Adipose tissue (tissue), 3 donors: ENCODE measurements around the gene TIMP2. TPM values are rescaled to one million over a fixed set of nuclear protein-coding genes. Genes with fewer than 3 reads are reported as not detected.
A peak's percentile ranks its signal among the peaks of the same experiment; 100 is the strongest.

ENCODE experiments used
- H3K27ac ChIP-seq: one replicate; pipeline ENCODE4 v1.5.1; 2013; ENCODE audit warnings: low read depth, low read length
- WGBS, 3 donors: extraction: QIAGEN DNeasy Blood & Tissue Kit; methylation state at CpG; one replicate each; pipeline ENCODE4 v1.1.7; 2013; 5-methylcytosine and 5-hydroxymethylcytosine counted together
- polyA plus RNA-seq, 3 donors: library from polyadenylated mRNA; stranded (reverse); fragments of 200-250 nt; gene quantifications; one replicate each; pipeline ENCODE4 v1.2.3, GENCODE V29; 2013
- donor health status: healthy with polysubstance abuse.
- donor health status: Bipolar disorder and iron deficiency.
- donor health status: healthy.

Gene TIMP2
- polyA plus RNA-seq, 3 donors: 37.2 to 127 (median 122) TPM

- no peak overlapping the region for H3K27ac ChIP-seq
- WGBS, 3 donors: 66 to 71% (median 68%) methylated on average over 17 of the region's 17 CpGs
These were observed 62.8 kb downstream of the TIMP2 start for GRCh38 chr17:78862073-78863023.

DNA sequence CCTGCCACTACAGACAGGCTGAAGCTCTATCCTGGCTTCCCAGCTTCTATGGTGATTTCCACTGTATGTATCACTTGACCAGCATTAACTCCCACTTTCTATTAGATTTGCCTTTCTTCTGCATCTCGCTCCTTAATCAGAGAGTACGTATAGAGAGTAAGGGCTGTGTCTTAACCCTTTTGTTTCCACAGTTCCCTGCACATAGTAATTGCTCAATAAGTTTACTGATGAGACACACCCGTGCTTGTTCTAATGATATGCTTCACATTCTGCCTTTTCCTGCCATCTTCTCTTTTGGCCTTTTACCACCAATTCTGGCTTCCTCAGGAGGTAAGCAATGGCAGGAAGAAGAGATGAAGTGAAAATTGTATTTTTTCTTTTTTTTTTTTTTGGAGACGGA is 64.0 kb downstream of the TIMP2 start:
- H3K27ac ChIP-seq: no peak overlapping the region
- WGBS, 3 donors: 85 to 93% (median 90%) methylated on average over 4 of the region's 4 CpGs

DNA sequence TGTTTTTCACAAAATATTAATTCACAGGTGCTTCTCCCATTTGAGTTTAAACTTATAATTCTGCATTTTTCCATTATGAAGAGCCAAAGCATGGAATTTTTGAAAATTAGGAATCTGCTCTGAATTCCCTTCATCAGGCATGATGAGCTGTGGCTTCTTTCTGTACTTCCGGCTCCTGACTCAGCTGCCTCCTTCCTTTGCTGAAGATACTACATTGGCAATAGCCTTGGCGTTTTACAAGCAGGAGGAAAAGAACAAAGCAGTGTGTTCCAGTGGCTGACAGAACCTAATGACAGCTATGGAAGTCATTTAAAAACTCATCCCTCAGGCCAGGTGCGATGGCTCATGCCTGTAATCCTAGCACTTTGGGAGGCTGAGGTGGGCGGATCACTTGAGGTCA is 66.1 kb downstream of the TIMP2 start:
- 82 to 91% (median 86%) methylated on average over 4 of the region's 4 CpGs for WGBS, 3 donors
- H3K27ac ChIP-seq: no peak overlapping the region

- 93 to 95% (median 94%) methylated on average over 14 of the region's 14 CpGs for WGBS, 3 donors
- H3K27ac ChIP-seq: no peak overlapping the region
These were observed 67.9 kb downstream of the TIMP2 start for GRCh38 chr17:78857266-78857665.

GRCh38 chr17:78855561-78856165 is 69.5 kb downstream of the TIMP2 start:
- H3K27ac ChIP-seq: no peak overlapping the region
- WGBS, 3 donors: 94 to 97% (median 95%) methylated on average over 25 of the region's 25 CpGs

DNA sequence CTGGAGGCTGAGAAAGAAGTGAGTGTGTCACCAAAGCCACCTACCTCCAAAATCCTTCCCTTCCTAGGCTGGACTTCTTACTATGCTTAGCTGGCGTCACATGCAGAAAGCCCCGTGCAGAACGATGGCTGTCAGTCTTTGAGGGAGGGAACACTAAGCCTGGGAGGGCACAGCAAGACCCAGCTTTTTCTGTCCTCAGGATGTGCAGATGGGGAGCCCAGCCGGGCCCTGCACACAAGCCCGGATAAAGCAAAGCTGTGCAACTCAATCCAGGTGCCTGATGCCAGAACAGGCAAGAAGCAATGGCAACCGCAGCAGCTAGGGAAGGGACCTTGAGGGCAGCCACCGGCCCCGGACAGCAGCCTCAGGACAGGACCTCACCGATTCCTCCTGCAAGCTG is 70.7 kb downstream of the TIMP2 start:
- no peak overlapping the region for H3K27ac ChIP-seq
- WGBS, 3 donors: 77 to 85% (median 85%) methylated on average over 8 to 9 of the region's 9 CpGs

GRCh38 chr17:78853926-78854394 is 71.2 kb downstream of the TIMP2 start:
- WGBS, 3 donors: 64 to 71% (median 71%) methylated on average over 11 of the region's 11 CpGs
- H3K27ac ChIP-seq: no peak overlapping the region

DNA sequence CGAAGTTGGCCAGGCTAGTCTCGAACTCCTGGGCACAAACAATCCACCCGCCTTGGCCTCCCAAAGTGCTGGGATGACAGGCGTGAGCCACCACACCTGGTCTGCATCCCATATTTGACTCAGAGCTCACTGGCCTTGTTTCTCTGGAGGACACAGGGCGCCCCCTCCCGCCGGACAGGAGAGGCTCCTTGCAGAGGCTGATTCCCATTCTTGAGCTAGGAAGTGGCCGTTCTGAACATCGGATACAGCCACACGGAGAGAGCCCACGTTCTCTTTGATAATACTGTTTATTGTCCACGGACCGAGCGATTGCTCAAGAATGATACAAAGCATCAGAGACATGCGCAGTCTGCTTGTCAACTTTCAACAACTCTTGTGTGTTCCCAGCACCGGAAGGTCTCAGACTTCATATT is 72.5 kb downstream of the TIMP2 start:
- WGBS, 3 donors: 79 to 85% (median 83%) methylated on average over 16 of the region's 16 CpGs
- H3K27ac ChIP-seq: no peak overlapping the region

- WGBS, 3 donors: 85 to 95% (median 92%) methylated on average over 5 of the region's 5 CpGs
These were observed 76.2 kb downstream of the TIMP2 start for GRCh38 chr17:78849026-78849425.

DNA sequence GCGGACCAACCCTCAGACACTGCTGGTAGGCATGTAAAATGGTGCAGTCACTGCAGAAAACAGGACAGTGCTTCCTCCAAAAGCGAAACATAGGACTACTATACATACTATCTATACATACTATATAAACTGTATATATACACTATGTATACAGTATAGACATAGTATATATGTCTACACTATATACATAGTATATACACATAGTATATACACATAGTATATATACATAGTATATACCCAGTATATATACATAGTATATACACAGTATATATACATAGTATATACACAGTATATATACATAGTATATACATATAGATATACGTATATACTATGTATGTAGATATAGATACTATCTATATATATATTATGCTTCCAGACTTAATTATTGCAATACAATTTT is 78.1 kb downstream of the TIMP2 start:
- WGBS, 3 donors: 91 to 96% (median 95%) methylated on average over 3 of the region's 3 CpGs
- no peak overlapping the region for H3K27ac ChIP-seq

More at GRCh38 chr17:78849026-78849425, 76.2 kb downstream of the TIMP2 start:
- no peak overlapping the region for H3K27ac ChIP-seq

DNA sequence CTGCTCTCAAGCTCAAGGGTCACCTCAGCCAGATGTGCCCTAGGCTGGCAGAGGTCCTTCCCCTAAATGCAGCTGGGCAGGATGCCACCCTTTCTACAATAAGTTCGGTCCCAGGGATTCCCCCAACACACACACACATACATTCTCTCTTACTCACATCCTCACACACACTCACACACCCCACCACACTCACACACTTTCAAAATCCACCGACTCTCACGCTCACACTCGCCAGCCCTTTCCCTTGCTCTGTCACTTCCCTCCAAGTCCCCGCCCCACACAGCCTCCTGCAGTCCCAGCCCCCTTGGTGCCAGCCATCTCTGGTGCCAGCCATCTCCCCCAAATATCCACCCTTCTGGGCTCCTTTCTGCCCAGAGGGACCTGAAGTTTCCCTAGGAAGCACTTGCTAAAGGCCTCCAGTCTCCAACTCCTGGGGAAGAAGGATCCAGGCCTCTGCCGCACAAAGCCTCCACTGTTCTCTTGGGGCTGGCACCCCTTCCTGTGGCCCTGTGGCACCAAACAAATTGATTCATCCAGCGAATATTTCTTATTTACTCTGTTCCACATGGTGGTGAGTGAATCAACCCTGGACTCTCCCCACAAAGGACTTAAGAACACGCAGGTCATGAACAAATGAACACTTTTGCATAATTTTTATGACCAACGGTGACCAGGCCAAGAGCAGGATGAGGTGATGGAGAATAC is 80.7 kb downstream of the TIMP2 start:
- WGBS, 3 donors: 64 to 75% (median 66%) methylated on average over 9 of the region's 9 CpGs
- H3K27ac ChIP-seq: no peak overlapping the region

DNA sequence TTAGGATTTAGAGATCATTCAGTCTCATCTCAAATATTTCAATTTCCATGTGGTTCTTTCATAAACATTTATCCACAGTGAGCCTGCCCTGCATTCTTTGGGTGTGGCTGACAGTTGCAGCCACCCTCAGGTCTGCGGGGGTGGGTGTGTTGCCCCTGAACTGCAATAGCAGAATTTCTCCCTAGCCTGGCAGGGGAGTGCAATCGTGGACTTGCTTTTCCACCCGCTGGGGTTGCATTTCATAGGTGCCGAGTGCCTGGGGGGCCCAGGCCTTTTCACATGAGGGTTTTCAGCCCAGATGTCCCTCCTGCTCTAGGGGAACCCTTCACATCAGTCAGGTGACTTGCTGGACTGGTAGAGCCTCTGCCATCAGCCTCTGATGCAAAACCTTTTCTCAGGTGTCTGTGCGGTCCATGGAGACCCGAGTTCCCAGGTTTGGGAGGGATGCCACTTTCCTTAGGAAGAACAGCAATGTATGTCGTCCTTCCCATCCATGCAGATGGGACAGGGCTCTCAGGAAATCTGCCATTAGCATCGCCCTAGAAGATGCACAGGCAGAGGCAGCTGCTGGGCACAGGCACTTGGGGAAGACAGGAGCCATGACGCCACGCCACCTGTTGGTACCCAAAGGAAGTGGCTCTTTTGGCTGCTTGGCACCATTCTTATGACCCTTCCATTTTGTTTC is 82.2 kb downstream of the TIMP2 start:
- no peak overlapping the region for H3K27ac ChIP-seq
- WGBS, 3 donors: 63 to 72% (median 65%) methylated on average over 10 of the region's 10 CpGs

DNA sequence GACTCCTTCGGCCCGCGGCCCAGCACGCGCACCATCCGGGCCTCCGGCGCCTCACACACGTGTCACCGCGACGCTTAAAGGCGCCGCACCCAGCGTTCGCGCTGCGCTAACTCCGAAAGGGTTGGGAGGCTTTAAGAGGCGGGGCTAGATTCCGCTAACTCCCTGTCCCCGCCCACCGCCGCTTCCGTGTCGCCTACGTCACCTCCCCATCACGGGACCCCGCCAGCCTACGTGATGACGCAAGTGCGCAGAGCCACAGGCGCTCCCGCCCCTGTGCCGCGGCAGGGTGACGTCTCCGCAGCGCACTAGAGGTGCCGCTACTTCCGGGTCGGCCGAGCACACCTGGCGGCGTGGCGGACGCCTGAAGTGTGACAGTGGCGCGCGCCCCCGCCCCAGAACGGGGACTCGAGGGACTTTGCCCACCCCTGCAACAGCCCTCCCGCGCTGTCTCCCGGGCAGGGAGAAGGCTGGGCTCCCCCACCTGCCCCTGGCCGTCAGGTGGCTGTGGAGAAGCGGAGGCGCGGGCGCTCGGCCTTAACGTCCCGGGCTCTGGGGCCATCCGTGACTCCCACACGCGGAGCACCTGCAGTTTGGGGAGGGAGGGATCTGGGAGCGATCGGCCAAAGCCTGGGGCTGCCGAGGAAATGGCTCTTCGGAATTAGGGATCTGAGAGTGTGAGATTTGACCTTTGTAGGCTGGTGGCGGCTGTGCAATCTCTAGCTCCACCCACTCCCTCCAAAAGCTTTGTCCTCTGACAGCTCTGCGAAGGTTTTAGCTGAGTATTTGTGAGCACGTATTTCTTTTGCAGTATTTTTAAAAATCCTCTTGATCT is 84.2 kb downstream of the TIMP2 start, which contains the start of gene USP36:
USP36 (minus strand) TSS at position 35 of the 832 bp plus-strand sequence. CDS start 4,451 bp downstream, outside the sequence.
- 0% methylated on average over 57 to 74 of the region's 74 CpGs for WGBS, 3 donors
- H3K27ac ChIP-seq: peak within 1 kb of the TSS; percentile 91

DNA sequence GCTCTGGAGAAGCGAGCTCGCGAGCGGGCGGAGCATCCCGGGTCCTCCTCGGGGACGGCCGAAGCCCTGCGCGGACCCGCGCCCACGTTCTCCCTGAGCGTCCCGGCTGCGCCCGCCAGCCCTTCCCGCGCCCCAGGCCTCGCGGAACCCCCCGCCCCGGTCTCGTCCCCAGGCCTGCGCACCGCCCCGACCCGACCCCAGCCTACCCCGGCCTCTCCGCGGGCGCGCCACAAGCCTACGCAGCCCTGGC is 84.7 kb downstream of the TIMP2 start:
- 0% methylated on average over 18 to 33 of the region's 35 CpGs for WGBS, 3 donors
- peak overlapping the region; percentile 91 for H3K27ac ChIP-seq

DNA sequence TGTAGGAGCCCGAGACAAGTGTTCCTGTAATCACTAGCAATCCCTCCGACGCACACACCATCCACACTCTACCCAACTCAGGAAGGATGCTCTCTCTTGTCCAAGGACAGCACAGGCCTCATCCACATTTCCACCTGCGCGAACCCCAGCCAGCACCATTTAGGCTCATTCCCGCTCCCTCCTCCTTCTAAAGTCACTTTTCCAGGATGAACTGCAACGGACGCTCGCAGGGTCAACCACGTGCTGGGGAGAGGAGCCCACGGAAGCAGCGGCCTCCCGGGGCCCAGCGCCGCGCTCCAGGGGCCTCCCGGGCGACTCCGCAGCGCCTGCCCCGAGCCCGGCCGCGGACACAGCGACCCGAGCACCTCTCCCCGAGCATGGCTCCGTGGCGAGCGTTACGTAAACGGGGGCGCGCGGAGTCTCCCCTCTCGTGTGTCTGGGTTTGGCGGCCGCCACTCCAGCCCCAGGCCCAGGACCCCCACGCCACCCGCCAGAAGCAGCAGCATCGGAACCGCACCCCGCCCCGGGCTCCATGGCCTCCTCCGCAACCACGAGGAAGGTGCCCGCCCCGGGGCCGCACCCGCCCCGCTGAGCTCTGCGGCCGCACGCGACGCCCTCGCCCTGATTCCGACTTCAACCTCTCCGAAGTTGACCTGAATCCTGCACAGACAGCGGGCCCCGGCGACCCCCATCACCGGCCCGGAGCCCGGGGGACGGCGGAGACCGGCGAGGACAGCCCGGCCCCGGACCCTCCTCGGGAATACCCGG is 85.2 kb downstream of the TIMP2 start:
- H3K27ac ChIP-seq: peak overlapping the region; percentile 91

DNA sequence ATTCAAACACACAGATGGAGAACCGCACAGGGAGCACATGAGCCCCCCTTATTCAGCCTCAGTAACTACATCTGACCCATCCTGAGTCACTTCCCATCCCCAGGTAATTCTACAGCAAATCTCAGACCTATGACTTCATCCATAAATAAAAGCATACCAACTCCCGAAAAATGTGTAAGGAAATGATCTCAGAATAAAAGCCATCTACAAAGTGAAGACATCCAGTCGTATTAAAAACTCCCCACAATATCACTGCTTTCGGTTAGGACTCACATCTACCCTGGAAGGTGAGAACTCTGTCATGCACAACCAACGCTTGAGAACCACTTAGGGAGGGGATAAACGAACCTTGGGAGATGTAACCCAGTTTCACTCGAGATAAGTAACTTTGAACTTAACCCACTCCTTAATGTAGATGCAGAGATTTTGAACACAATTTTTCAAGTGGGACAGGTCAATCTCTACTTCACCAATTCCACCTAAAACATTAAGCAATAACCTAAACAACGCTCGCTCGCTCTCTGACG is 85.9 kb downstream of the TIMP2 start:
- WGBS, 3 donors: 14 to 23% (median 22%) methylated on average over 11 of the region's 11 CpGs
- no peak overlapping the region for H3K27ac ChIP-seq

More for the DNA sequence above, 85.2 kb downstream of the TIMP2 start:
- 0 to 1% (median 1%) methylated on average over 51 to 73 of the region's 73 CpGs for WGBS, 3 donors

DNA sequence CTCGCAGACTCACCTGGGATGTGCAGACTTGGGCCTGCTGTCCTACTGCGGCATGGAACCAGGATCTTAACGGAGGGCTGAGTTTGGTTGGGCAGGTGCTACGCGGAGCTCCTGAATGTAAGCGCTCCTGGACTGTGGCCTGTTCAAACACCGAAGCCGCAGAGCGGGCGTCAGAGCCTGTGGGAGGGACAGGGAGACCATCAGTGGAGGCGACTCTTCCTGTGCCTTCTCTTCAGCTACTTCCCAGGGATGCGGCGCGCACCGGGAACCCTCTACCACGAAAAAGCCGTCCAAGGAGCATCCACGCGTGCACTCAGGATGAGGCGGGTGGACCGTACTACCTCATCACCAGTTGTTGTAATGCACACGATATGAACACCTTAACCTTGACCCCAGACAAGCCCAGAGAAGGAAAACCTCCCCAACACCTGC is 86.6 kb downstream of the TIMP2 start:
- WGBS, 3 donors: 46 to 93% (median 88%) methylated on average over 22 of the region's 22 CpGs
- no peak overlapping the region for H3K27ac ChIP-seq
